Measurements from ENCODE around the gene ICAM2.

The ICAM2 gene

DNA sequence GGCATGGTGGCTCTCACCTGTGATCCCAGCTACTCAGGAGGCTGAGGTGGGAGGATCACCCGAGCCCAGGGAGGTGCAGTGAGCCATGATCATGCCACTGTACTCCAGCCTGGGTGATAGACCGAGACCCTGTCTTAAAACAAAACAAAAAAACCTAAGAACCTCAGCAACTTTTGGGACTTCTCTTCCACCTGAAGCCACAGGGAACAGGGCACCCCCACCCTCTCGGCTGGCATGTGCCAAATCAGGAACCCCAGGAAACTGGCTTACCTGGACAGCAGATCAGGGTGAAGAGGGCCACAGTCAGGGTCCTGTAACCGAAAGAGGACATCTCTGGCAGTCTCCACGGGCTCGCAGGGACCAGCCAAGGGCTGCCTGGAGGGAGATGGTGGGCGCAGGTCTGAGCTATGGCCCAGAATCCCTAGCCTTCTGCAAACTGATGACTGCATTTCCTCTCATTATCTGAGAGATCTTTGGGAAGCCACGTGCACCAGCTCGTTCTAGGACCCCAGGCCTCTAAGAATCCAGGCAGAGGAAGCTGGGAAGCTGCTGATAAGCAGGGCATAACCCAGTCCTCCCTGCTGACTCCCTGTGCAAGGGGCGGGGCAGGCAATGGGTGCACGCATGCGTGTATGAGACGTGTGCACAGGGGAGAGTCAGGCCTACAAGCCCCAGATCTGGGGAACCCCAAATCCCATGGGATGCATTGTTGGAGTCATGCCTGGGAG is 13.9 kb downstream of the ICAM2 start:
- no peak overlapping the region for H3K4me3 Mint-ChIP-seq
- peaks cover 7% of the 10 kb centered on the region for H3K9me3 Mint-ChIP-seq
- peaks cover 29% of the 10 kb centered on the region for H3K4me1 Mint-ChIP-seq
- no peak overlapping the region for H3K27ac Mint-ChIP-seq
- peaks cover 24% of the 10 kb centered on the region for H3K27me3 Mint-ChIP-seq (ENCODE audit: low read depth, poor library complexity)
- H3K36me3 Mint-ChIP-seq (ENCODE audit: low read depth): no peaks in the 10 kb centered on the region
- no peak for DNase-seq
- no peak for TF ChIP-seq CTCF (IDR thresholded peaks at IDR 0.05)

- Mint-ChIP-seq H3K9me3 (peaks cover 7% of the 10 kb centered on the region), H3K4me3 (no peak overlapping the region), H3K4me1 (peaks cover 29% of the 10 kb centered on the region), H3K36me3 (ENCODE audit: low read depth) (no peaks in the 10 kb centered on the region), H3K27ac (no peak overlapping the region), H3K27me3 (ENCODE audit: low read depth, poor library complexity) (peaks cover 21% of the 10 kb centered on the region)
- DNase-seq: no peak
- no peak for TF ChIP-seq CTCF (IDR thresholded peaks at IDR 0.05)
These were observed 14.7 kb downstream of the ICAM2 start for GRCh38 chr17:64005734-64006167.

DNA sequence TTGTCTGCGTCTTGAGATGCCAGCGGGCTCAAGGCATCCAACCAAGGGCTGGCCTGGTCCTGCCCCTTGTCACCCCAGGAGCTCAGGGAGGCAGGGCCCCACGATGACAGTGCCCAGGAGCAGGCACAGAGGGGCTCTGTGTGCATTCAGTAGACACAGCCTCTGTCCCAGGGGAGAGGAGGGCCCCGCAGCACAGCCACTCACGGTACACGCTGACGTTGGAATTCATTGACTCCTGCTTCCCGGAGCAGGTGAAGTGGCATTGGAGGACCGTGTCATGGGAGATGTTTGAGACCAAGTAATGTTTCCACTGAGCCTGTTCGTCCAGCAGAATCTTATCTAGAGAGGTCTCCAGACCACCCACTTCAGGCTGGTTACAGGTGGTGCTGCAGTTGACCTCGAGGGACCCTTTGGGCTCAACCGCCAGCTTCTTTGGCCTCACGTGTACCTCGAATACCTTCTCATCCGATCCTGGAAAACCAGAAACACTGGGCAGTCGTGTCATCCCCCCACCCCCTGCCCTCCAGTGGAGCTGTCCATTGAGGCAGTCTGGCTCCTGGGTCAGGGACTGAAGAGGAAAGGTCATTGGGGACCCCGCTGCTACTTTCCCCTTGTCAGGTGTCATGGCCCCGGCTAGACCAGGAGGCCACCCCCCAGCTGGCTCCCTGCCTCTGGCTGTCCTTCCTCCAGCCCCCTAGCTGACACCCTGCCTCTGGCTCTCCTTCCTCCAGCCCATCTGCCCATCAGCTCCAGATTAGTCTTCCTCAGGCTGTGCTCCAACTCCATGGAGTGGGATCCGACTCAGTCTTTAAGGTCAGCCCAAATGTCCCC is 15.3 kb downstream of the ICAM2 start:
- peaks cover 5% of the 10 kb centered on the region for H3K9me3 Mint-ChIP-seq
- no peaks in the 10 kb centered on the region for H3K36me3 Mint-ChIP-seq (ENCODE audit: low read depth)
- peaks cover 23% of the 10 kb centered on the region for H3K27me3 Mint-ChIP-seq (ENCODE audit: low read depth, poor library complexity)
- H3K4me1 Mint-ChIP-seq: peaks cover 29% of the 10 kb centered on the region
- no peak for DNase-seq
- no peak overlapping the region for H3K4me3 Mint-ChIP-seq
- no peak for TF ChIP-seq CTCF (IDR thresholded peaks at IDR 0.05)
- H3K27ac Mint-ChIP-seq: no peak overlapping the region

DNA sequence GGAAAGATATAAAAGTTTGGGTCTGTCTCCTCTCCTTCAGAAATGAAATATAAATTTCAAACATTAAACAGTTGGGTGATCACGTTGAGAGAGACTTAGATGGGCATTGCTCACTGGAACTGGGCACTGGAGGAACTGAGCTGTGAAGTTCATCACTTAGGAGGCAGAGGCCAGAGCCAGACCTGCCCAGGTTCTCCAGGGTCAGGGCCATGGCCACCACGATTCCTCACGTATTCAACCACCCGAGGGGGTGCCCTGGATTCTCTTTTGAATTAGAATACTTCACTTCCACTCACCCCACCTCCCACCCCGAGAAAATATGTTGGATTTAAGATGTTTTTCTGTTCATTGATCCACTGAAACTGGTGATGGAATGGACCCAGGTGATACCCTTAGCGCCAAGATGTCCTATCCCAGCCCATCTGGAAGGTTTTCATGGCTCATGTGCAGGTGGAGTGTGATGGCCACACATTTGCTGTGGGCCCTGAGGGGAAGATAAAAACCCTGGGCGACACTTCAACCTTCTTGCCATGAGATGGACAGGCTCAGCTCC is 16.1 kb downstream of the ICAM2 start:
- no peaks in the 10 kb centered on the region for H3K9me3 Mint-ChIP-seq
- peaks cover 27% of the 10 kb centered on the region for H3K4me1 Mint-ChIP-seq
- no peak for DNase-seq
- H3K36me3 Mint-ChIP-seq (ENCODE audit: low read depth): no peaks in the 10 kb centered on the region
- no peak overlapping the region for H3K27ac Mint-ChIP-seq
- peaks cover 30% of the 10 kb centered on the region for H3K27me3 Mint-ChIP-seq (ENCODE audit: low read depth, poor library complexity)
- TF ChIP-seq CTCF (IDR thresholded peaks at IDR 0.05): no peak
- H3K4me3 Mint-ChIP-seq: no peak overlapping the region

DNA sequence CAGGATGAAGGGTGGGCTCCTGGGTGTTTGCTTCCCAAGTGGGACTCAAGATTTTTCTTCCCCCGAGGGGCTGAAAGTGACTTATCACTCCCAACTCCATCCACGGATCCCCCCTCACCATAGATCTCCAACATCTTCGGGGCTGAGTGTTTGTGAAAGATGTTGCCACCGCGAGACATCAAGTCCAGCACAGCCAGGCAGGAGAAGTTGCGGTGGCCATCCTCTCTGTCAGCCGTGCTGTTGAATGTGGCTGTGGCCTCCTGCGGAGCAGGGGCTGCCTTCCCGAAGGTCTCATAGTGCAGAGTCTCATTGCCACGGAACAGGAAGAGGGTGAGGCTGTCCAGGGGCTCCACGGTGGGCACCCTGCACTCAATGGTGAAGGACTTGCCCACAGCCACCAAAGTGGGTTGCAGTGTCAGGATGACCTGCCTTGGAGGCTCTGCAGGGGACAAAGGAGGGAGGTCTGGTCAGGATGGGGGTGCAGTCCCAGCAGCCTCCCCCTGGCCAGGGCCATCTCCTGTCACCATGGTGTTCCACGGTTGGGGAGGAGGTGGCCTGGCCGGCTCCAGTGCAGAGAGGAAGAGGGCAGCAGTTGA is 16.8 kb downstream of the ICAM2 start:
- Mint-ChIP-seq H3K36me3 (ENCODE audit: low read depth) (no peaks in the 10 kb centered on the region), H3K4me1 (peaks cover 22% of the 10 kb centered on the region), H3K27me3 (ENCODE audit: low read depth, poor library complexity) (peaks cover 34% of the 10 kb centered on the region), H3K4me3 (no peak overlapping the region), H3K27ac (no peak overlapping the region), H3K9me3 (no peaks in the 10 kb centered on the region)
- DNase-seq: no peak
- no peak for TF ChIP-seq CTCF (IDR thresholded peaks at IDR 0.05)
